ENCODE measurements around the gene SMAD4.

SMAD4 gene

DNA sequence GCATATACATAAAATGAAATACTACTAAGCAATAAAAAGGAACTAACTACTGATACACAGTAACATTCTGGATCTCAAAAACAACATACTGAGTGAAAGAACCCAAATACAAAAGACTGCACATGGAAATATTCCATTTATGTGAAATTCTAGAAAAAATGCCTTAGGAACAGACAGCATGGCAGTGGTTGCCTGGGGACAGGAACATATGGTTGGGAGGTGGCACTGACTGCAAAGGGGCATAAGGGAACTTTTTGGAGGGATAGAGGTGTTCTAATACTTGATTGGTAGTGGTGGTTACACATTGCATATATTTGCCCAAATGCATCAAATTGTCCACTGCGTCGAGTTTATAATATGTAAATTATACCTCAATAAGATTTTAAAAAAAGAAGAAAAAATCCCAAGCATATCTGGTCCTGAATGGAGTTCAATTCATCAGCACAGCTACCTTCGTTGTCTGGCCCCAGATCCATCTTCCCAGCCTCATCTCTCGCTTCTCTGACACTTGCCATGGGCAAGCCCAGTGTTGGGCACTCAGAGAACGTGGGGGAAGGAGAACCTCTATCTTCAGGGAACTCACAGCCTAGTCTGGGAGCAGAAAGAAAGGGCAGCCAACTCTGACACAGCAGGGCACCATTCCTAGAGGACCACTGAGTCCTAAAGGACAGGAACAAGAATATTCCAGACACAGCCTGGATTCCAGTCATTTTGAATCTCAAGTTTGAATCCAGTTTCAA, 8.6 kb upstream of the SMAD4 start:
- in situ Hi-C loops (cut with MboI; ENCODE audit: low sequenced_read_pairs), result no loop called here

DNA sequence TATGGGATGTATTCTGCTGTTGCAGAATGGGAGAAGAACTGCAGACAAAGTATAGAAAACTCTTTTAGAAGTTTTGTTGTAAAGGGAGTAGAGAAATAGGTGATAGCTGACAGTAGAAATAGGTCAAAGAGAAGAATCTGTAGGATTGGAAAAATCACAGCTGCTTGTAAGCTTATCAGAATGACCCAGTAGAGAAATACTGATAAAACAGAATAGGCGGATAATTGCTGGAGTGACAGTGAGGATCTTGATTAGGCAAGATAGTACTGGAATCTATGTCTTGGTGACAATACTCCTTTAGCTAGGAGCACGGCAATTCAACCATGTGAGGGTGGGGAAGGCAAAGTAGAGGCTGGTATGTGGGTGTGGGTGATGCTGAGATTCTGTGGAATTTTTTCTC, 4.5 kb upstream of the SMAD4 start:
- in situ Hi-C loops (cut with MboI; ENCODE audit: low sequenced_read_pairs), result loop anchor here (25.0 kb wide), 1 partner anchor 188 kb away; no protein-coding TSS in a partner anchor

DNA sequence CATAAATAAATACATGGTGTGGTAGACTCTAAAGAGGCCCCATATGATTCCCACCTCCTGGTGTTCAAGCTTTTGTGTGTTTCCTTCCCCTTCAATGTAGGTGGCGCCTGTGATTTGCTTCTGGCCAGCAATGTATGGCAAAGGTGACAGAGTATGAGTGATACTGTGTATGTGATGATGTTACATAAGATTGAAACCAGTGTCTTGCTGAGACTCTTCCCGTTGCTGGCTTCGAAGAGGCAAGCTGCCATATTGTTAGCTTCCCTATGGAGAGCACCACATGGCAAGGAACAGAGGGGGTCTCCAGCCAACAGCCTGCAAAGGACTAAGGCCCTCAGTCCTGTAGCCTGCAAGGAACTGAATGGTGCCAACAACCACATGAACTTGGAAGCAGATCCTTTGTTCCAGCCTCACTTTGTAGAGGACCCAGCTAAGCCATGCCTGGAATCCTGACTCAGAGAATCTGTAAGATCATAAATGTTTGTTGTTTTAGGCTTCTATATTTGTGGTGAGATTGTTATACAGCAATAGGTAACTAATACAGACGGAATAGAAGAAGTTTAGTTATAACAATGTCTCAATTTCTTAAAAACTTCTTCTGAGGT, 1.7 kb upstream of the SMAD4 start:
- in situ Hi-C loops (cut with MboI; ENCODE audit: low sequenced_read_pairs), result loop anchor here (25.0 kb wide), 1 partner anchor 191 kb away; no protein-coding TSS in a partner anchor

GRCh38 chr18:51029378-51029693, 677 bp upstream of the SMAD4 start:
- in situ Hi-C loops (cut with MboI; ENCODE audit: low sequenced_read_pairs), result loop anchor here (25.0 kb wide), 1 partner anchor 192 kb away; no protein-coding TSS in a partner anchor

DNA sequence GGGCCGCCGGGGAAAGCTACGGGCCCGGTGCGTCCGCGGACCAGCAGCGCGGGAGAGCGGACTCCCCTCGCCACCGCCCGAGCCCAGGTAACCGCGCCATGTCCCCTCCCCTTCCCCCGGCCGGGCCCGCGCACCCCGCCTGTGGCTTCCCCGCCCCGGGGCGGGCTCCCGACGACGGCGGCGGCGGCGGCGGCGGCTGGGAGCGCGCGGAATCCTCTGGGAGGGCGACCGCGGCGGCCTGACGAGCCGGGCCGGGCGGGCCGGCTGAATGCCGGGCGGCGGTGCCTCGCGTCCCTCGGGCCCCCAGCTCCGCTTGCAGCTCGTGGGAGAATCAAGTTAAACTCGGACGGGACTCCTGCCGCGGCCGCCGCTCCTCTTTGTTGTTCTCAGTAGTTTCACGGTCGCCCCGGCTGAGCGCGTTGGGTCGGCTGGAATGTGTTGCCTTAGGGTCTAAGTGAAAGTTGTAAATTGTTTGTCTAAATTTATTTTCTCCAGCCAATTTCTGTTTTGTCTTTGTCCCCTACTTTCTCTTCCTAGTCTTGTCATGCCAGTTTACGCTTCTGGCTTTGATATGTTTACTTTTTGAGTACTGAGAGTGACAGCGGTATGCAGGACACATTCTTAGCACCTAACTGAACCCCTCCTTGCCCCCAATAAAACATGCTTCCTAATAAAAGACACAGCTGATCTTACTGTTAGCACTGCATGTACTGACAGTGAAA, 685 bp downstream of the SMAD4 start:
- in situ Hi-C loops (cut with MboI; ENCODE audit: low sequenced_read_pairs), result loop anchor here (25.0 kb wide), 1 partner anchor 193 kb away; no protein-coding TSS in a partner anchor

DNA sequence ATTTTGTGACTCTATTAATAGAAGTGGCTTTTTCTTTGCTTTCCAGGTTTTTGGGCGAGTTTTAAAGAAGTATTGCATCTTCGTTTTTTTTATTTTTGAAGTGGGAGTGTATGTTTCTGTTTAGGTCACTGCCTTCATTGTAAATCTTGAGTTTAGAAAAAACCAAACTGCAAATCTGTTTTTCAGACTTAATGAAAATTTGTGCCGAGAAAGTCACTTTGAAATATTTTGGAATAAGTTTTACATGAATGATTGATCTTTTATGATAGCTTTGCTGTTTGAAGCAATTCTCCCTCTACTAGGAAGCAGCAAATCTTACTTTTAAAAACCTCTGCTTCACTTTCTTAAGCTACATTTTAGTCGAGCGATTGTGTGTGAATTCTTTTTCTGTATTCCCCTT, 2.2 kb downstream of the SMAD4 start:
- in situ Hi-C loops (cut with MboI; ENCODE audit: low sequenced_read_pairs), result loop anchor here (25.0 kb wide), 1 partner anchor 195 kb away; no protein-coding TSS in a partner anchor

GRCh38 chr18:51037230-51037629, 7.2 kb downstream of the SMAD4 start:
- in situ Hi-C loops (cut with MboI; ENCODE audit: low sequenced_read_pairs), result loop anchor here (25.0 kb wide), 1 partner anchor 200 kb away; no protein-coding TSS in a partner anchor

DNA sequence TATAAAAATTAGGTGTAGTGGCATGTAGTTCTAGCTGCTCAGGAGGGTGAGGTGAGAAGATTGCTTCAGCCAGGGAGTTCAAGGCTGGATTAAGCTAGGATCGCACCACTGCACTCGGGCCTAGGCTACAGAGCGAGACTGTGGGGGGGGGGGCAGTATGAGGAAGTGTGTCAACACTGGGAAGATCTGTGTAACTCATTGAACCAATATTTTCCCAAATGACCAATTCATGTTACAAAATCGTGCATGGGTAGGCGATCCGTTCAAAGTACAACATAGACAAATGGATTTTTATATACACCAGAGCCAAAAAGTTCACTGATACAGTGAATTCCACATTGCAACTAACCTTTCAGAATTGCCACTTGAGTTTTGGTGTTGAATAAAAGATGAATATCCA, 8.1 kb downstream of the SMAD4 start:
- in situ Hi-C loops (cut with MboI; ENCODE audit: low sequenced_read_pairs), result loop anchor here (25.0 kb wide), 1 partner anchor 201 kb away; no protein-coding TSS in a partner anchor

- in situ Hi-C loops (cut with MboI; ENCODE audit: low sequenced_read_pairs), result loop anchor here (25.0 kb wide), 1 partner anchor 202 kb away; no protein-coding TSS in a partner anchor
These were observed 9.4 kb downstream of the SMAD4 start for GRCh38 chr18:51039138-51040112.

DNA sequence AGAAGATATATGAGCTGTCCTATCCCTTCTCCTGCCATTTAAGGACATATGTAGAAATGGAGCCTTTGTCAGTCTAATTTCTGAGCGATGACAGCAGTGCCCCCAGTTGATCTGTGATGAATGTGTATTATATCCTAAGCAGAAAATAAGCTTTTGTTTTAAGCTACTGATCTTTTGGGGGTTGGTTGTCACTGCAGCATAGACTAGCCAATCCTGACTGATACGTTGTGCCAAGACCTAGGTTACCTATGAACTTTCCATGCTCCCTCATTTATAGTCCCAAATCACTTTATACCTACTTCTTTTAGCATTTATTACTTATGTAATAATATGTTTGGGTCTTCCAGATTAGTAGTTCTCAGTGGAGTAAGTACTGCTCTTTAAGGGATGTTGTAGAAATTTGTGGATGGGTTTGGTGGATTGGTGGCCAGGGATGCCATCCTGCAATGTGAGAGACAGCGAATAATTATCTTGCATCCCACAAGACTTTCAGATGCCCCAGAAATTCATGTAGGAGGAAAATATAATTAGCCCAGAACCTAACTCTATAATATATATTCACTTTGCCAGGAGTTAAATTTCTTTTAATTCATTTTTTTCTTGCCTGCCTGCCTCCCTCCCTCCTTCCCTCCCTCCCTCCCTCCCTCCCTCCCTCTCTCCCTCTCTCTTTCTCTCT, 11.8 kb downstream of the SMAD4 start:
- in situ Hi-C loops (cut with MboI; ENCODE audit: low sequenced_read_pairs), result loop anchor here (25.0 kb wide), 1 partner anchor 205 kb away; no protein-coding TSS in a partner anchor

DNA sequence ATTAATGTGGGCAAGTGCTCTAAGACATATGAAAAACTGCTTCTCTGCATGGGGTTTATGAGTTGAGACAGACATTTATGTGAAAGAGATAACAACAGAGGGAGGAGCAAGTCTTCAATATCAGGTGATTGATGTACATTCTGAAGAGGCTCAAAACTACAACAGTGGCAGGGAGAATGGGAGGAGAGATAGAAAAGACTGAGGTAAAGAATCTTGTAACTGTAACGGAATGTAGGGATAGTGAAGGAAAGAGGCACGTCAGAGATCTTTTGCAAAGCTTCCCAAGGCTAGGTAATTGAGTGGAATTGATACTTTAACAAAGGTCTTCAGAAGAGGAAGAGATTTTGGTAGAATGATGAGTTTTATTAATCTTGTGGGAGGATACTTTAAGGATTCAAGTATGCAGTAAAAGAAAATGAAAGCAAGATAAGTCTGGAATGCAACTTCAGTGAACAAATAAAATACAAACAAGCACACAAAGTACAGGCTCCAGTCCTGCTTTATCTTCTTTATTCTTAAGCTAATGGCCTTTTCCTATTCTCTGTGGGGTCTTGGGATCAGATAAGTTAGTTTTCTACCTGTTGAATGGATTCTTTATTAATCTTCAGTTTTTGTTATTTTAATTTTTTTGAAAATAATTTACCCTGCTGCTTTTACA, 15.0 kb downstream of the SMAD4 start:
- in situ Hi-C loops (cut with MboI; ENCODE audit: low sequenced_read_pairs), result loop anchor here (25.0 kb wide), 1 partner anchor 208 kb away; no protein-coding TSS in a partner anchor

GRCh38 chr18:51048190-51048589, 18.2 kb downstream of the SMAD4 start:
- in situ Hi-C loops (cut with MboI; ENCODE audit: low sequenced_read_pairs), result loop anchor here (25.0 kb wide), 1 partner anchor 211 kb away; no protein-coding TSS in a partner anchor

DNA sequence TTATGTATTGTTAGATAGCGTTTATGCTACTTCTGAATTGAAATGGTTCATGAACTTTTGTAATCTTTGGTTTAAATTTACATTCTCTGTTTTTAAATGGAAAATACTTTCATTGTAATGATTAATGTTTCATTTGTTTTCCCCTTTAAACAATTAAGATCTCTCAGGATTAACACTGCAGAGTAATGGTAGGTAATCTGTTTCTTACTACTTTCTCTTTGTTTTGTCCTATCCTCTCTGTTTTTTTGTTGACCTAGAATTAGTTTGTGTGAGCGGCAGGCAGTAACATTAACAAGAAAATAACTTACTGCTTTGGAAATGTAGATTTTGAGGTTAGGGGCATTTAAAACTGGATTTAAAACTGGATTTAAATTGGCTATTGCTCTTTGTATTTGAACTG, 19.1 kb downstream of the SMAD4 start:
- in situ Hi-C loops (cut with MboI; ENCODE audit: low sequenced_read_pairs), result loop anchor here (25.0 kb wide), 1 partner anchor 212 kb away; no protein-coding TSS in a partner anchor

GRCh38 chr18:51051105-51051712, 21.2 kb downstream of the SMAD4 start:
- in situ Hi-C loops (cut with MboI; ENCODE audit: low sequenced_read_pairs), result no loop called here

DNA sequence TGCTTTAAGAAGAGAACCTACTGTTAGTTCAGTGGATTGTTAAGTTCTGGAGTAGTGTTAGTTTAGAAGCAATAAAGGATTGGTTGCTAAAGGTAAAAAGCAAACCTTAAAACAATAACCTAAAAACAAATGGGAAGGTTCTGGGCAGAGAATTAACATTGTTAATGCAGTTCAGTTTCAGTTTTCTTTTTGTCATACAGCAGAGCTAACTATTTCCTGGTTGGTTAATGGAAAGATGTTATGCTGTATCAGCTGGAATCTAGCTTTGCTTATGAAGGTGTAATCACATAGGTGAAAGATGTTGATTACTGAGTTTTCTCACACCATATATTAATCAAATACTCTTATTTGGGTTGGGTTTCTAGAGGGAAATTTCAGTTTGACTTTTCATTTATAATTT, 23.8 kb downstream of the SMAD4 start:
- in situ Hi-C loops (cut with MboI; ENCODE audit: low sequenced_read_pairs), result no loop called here

- in situ Hi-C loops (cut with MboI; ENCODE audit: low sequenced_read_pairs), result no loop called here
These were observed 24.8 kb downstream of the SMAD4 start for GRCh38 chr18:51054764-51055163.

DNA sequence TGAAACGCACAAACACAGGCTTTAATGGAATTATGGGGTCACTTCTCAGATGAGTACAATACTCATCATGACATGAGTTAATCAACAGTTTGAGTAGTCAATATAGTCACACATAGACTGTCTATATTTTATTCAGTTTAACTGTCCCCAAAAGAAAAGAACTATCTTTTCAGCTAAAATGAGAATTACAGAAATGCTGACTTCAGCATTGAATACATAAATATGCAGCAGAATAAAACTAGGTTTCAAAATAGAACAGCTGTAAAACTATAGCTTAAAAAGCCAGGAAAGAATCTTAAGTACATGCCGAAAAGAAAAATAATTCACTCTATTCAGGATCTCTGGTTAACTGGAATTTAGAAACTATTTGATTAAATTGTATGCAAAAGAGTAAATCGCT, 30.0 kb downstream of the SMAD4 start:
- in situ Hi-C loops (cut with MboI; ENCODE audit: low sequenced_read_pairs), result no loop called here

DNA sequence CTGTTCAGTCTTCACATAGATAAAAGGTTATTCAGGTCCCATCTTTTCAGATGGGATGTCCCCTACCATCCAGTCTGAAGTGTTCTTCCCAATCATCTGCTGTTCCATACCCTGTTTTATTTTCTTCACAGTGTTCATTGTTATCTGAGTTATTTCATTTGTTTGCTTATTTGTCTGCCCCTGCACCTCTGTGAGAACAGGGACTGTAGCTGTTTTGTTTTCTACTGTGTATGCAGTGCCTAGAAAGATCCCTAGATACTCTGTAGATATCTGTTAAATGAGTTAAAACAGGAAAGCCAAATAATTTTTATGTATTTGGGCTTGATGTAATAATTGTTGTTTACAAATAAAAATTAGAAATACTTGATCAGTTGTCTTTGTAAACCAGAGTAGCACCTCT, 34.2 kb downstream of the SMAD4 start:
- in situ Hi-C loops (cut with MboI; ENCODE audit: low sequenced_read_pairs), result no loop called here

DNA sequence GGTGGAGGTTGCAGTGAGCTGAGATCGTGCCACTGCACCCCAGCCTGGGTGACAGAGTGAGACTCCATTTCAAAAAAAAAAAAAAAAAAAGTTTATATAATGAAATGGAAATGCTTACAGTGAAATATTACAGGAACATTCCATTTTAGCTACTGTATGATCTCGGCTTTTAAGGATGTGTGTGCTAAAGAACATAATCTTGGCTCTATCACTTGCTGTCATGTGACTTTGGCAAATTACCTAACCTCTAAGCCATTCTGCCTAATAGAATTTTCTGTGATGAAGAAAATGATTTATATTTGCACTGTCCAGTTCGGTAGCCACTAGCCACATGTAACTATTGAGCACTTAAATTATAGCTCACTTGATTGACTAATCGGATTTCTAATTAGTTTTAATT, 36.3 kb downstream of the SMAD4 start:
- in situ Hi-C loops (cut with MboI; ENCODE audit: low sequenced_read_pairs), result no loop called here
